Endothelial cell (in vitro differentiated cells): ENCODE results near the gene ORC3. TPM values are rescaled to one million over a fixed set of nuclear protein-coding genes. Genes with fewer than 3 reads are reported as not detected.

ENCODE experiments used
- DNase-seq: peaks from one replicate; pipeline ENCODE4 v3.0.0; 2021; ENCODE audit warnings: low spot score
- H3K27ac Mint-ChIP-seq: one replicate; pipeline ENCODE4 v1.8.0; 2021; ENCODE audit warnings: mixed read lengths, inconsistent platforms; ENCODE audit not compliant: unreplicated experiment
- H3K27me3 Mint-ChIP-seq: one replicate; pipeline ENCODE4 v1.8.0; 2021; ENCODE audit warnings: mild to moderate bottlenecking, moderate library complexity, mixed read lengths, inconsistent platforms; ENCODE audit not compliant: unreplicated experiment
- H3K36me3 Mint-ChIP-seq: one replicate; pipeline ENCODE4 v1.8.0; 2021; ENCODE audit warnings: mild to moderate bottlenecking, low read depth, mixed read lengths, inconsistent platforms; ENCODE audit not compliant: unreplicated experiment
- H3K4me1 Mint-ChIP-seq: one replicate; pipeline ENCODE4 v1.8.0; 2021; ENCODE audit warnings: mild to moderate bottlenecking, mixed read lengths, inconsistent platforms; ENCODE audit not compliant: unreplicated experiment
- H3K4me3 Mint-ChIP-seq: one replicate; pipeline ENCODE4 v1.8.0; 2021; ENCODE audit warnings: mild to moderate bottlenecking, mixed read lengths, inconsistent platforms; ENCODE audit not compliant: unreplicated experiment
- H3K9me3 Mint-ChIP-seq: one replicate; pipeline ENCODE4 v1.8.0; 2021; ENCODE audit warnings: mixed read lengths, inconsistent platforms; ENCODE audit not compliant: unreplicated experiment
- CTCF ChIP-seq: fragments of 200-600 bp; sonication (generic); IDR thresholded peaks from one replicate; pipeline ENCODE4 v1.5.0; 2021; ENCODE audit warnings: antibody characterized with exemption; ENCODE audit not compliant: unreplicated experiment
- total RNA-seq: library from RNA; stranded (reverse); fragmentation: NEBNext Ultra II Directional; extraction: Animal tissue kit (Norgen Biotek cat#: 25700); gene quantifications from one replicate; pipeline ENCODE4 v1.2.1, GENCODE V29; 2021; ENCODE audit not compliant: unreplicated experiment

Gene ORC3
- total RNA-seq, 1 donor from 2014 or later, result 22.5 TPM

DNA sequence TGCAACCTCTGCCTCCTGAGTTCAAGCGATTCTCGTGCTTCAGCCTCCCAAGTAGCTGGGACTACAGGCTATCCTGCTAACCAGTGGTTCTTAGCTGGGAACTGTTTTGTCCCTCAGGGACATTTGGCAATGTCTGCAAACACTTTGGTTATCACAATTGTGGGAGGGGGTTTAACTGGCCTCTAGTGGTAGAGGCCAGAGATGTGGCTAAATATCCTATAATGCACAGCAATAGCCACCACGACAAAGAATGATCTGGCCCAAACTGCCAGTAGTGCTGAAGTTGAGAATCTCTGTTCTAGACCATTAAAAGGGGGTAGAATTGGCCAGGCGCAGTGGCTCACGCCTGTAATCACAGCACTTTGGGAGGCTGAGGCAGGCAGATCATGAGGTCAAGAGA lies 83.3 kb downstream of the ORC3 start:
- Mint-ChIP-seq H3K27me3 (no peaks in the 10 kb centered on the region), H3K4me1 (peaks cover 14% of the 10 kb centered on the region), H3K9me3 (no peaks in the 10 kb centered on the region), H3K27ac (no peak overlapping the region), H3K36me3 (peaks cover 4% of the 10 kb centered on the region), H3K4me3 (no peak overlapping the region)
- no peak for TF ChIP-seq CTCF
- no peak for DNase-seq

DNA sequence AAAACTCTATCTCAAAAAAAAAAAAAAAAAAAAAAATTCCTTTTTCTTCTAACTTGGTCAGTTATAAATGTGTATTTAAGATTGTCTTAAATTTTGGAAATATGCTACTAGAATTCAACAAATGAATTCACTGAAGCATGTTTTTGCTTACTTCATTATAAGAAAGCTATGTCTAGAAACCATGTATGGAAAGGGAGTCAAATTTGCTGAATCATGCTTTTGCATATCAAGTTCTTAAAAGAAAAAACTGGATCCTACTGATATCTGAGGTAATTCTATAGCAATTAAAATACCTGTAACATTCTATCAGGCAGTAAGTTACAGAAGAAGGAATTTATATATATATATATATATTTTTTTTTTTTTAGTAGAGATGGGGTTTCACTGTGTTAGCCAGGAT lies 84.4 kb downstream of the ORC3 start:
- Mint-ChIP-seq H3K4me3 (no peak overlapping the region), H3K9me3 (no peaks in the 10 kb centered on the region), H3K27ac (peak overlapping the region; percentile 45), H3K27me3 (no peaks in the 10 kb centered on the region), H3K4me1 (peaks cover 14% of the 10 kb centered on the region), H3K36me3 (peaks cover 4% of the 10 kb centered on the region)
- no peak for TF ChIP-seq CTCF
- no peak for DNase-seq

GRCh38 chr6:87675004-87675681 lies 85.2 kb downstream of the ORC3 start:
- H3K4me3 Mint-ChIP-seq, result no peak overlapping the region
- H3K36me3 Mint-ChIP-seq, result peaks cover 4% of the 10 kb centered on the region
- H3K27ac Mint-ChIP-seq, result no peak overlapping the region
- no peaks in the 10 kb centered on the region for H3K27me3 Mint-ChIP-seq
- TF ChIP-seq CTCF, result no peak
- DNase-seq, result no peak
- peaks cover 14% of the 10 kb centered on the region for H3K4me1 Mint-ChIP-seq
- H3K9me3 Mint-ChIP-seq, result no peaks in the 10 kb centered on the region

DNA sequence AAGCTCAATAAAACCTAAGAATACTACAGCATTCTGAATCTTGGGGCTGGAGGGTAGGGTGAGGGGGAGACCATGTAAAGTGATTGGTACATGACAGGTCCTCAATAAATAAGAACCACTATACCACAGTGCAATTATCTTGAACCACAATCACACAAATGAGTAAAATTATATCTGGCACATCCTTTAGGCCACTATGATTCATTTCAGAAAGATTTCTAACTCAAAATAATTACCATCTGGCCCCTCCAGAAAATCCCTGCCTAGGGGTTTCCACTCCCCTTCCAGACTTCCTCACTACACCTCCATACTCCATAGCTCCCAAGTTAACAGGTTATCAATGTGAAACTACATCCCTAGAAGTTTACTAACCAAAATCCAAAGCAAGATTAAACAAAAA lies 92.4 kb downstream of the ORC3 start:
- no peaks in the 10 kb centered on the region for H3K9me3 Mint-ChIP-seq
- no peak overlapping the region for H3K4me3 Mint-ChIP-seq
- peaks cover 4% of the 10 kb centered on the region for H3K27me3 Mint-ChIP-seq
- H3K4me1 Mint-ChIP-seq, result no peaks in the 10 kb centered on the region
- no peaks in the 10 kb centered on the region for H3K36me3 Mint-ChIP-seq
- no peak for DNase-seq
- H3K27ac Mint-ChIP-seq, result no peak overlapping the region
- TF ChIP-seq CTCF, result no peak

DNA sequence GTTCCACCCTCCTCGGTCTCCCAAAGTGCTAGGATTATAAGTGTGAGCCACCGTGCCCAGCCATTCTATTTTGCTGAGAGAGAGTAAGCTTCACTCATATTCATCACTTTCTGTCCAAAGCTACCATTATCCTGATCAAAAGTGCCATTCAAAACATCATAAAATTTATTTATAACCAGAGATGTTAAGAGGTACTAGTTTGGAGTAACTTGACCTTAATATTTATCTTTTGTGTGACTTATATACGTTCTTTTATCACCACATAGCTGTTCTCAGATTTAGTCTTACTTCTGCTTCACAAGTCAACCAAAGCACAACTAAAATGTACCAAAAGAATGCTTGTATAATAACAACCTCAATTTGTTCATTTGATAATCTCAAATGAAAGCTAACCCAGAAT lies 94.0 kb downstream of the ORC3 start:
- no peak overlapping the region for H3K27ac Mint-ChIP-seq
- TF ChIP-seq CTCF, result no peak

More for the DNA sequence above, 94.0 kb downstream of the ORC3 start:
- Mint-ChIP-seq H3K36me3 (no peaks in the 10 kb centered on the region), H3K4me1 (no peaks in the 10 kb centered on the region), H3K9me3 (no peaks in the 10 kb centered on the region), H3K27me3 (peaks cover 4% of the 10 kb centered on the region), H3K4me3 (no peak overlapping the region)
- no peak for DNase-seq
